ENCODE results near the gene UNC80. TPM values are rescaled to one million over a fixed set of nuclear protein-coding genes. Genes with fewer than 3 reads are reported as not detected.
"Not testable (repeated sequence)": the region's sequence is repeated elsewhere in the genome, so short reads cannot be mapped to it uniquely, and the experiment has no call there.

The UNC80 gene
- total and polyA plus RNA-seq, 8 donors = 0.69 to 4.8 (median 1.9) TPM

DNA sequence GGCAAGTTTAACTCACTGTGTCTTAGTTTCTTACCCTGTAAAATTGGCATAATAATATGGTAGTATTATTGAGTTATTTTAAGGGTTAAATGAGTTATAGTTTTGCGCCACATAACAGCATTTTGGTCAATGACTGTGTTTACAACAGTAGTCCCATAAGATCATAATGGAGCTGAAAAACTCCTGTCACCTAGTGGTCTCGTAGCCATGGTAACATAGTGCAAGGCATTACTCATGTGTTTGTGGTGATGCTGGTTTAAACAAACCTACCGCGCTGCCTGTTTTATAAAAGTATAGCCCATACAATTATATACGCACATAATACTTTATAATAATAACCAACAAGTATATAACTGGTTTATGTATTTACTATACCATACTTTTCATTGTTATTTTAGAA is 15.8 kb downstream of the UNC80 start:
- H3K4me1 ChIP-seq = no peaks in the 10 kb centered on the region
- WGBS, 2 donors = 93 to 94% methylated on average over 5 of the region's 5 CpGs
- no peaks in the 10 kb centered on the region for H3K27me3 ChIP-seq
- no peaks in the 10 kb centered on the region for H3K9me3 ChIP-seq
- no peak overlapping the region for H3K27ac ChIP-seq
- intact Hi-C loops (cut with DNase I) = no loop called here
- no peaks in the 10 kb centered on the region for H3K36me3 ChIP-seq
- H3K4me3 ChIP-seq = no peak overlapping the region
- TF ChIP-seq, protein P1, sequence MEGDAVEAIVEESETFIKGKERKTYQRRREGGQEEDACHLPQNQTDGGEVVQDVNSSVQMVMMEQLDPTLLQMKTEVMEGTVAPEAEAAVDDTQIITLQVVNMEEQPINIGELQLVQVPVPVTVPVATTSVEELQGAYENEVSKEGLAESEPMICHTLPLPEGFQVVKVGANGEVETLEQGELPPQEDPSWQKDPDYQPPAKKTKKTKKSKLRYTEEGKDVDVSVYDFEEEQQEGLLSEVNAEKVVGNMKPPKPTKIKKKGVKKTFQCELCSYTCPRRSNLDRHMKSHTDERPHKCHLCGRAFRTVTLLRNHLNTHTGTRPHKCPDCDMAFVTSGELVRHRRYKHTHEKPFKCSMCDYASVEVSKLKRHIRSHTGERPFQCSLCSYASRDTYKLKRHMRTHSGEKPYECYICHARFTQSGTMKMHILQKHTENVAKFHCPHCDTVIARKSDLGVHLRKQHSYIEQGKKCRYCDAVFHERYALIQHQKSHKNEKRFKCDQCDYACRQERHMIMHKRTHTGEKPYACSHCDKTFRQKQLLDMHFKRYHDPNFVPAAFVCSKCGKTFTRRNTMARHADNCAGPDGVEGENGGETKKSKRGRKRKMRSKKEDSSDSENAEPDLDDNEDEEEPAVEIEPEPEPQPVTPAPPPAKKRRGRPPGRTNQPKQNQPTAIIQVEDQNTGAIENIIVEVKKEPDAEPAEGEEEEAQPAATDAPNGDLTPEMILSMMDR (IDR thresholded peaks at IDR 0.05) = no peak
- no peak for FAIRE-seq
- no peak for ATAC-seq
- no peak for DNase-seq

DNA sequence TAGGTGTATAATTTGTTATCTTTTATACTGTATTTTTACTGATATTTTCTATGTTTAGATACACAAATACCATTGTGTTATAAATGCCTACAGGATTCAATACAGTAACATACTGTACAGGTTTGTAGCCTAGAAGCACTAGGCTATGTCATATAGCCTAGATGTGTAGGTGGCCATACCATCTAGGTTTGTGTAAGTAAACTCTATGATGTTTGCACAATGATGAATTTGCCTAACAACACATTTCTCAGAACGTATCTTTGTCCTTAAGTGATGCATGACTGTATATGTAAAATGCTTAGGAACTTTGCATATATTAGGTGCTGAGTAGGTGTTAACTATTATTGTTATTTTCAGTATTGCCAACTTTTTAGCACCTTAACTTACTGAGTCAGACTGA is 17.3 kb downstream of the UNC80 start:
- Histone ChIP-seq H3K4me1 (no peaks in the 10 kb centered on the region), H3K9me3 (no peaks in the 10 kb centered on the region), H3K27ac (no peak overlapping the region), H3K27me3 (no peaks in the 10 kb centered on the region), H3K36me3 (no peaks in the 10 kb centered on the region), H3K4me3 (no peak overlapping the region)
- WGBS, 2 donors = 57 to 61% methylated on average over 1 of the region's 1 CpG
- intact Hi-C loops (cut with DNase I) = no loop called here
- ATAC-seq (no peak), FAIRE-seq (no peak), DNase-seq (no peak)
- TF ChIP-seq, protein P1 (IDR thresholded peaks at IDR 0.05) = no peak

DNA sequence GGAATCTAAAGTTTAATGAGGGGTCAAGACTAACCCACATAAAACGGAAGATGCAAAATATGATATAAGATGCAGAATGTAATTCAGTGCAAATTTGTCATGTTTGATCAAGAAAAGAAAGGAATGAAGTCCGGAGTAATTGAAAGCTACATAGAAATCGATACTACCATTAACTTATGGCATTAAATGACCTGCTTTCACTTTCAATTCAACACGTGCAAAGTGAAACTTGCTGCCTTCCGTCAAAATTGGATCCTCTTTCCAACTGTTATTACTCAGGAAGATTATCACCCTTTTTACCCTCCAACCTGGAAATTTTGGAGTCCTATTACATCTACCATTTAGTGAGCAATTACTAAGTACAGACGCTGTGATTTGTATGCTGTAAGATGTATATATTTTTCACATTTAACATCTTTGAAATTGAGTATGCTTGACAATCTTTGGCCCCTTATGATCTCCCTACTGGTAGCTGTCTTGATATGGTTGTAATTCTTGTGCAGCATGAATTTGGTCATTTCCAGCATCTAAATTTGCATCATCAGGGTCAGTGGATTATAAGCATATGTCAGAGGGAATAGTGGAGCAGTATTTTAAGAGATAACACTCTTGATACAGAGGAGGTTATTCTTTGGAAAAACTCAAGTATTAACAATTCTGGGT is 18.6 kb downstream of the UNC80 start:
- 63 to 72% methylated on average over 6 of the region's 6 CpGs for WGBS, 2 donors
- FAIRE-seq = no peak
- H3K27ac ChIP-seq = no peak overlapping the region
- intact Hi-C loops (cut with DNase I) = no loop called here
- TF ChIP-seq, protein P1 (IDR thresholded peaks at IDR 0.05) = no peak
- H3K27me3 ChIP-seq = no peaks in the 10 kb centered on the region
- no peak overlapping the region for H3K4me3 ChIP-seq
- no peak for ATAC-seq
- H3K9me3 ChIP-seq = no peaks in the 10 kb centered on the region
- no peaks in the 10 kb centered on the region for H3K36me3 ChIP-seq
- no peaks in the 10 kb centered on the region for H3K4me1 ChIP-seq
- no peak for DNase-seq

DNA sequence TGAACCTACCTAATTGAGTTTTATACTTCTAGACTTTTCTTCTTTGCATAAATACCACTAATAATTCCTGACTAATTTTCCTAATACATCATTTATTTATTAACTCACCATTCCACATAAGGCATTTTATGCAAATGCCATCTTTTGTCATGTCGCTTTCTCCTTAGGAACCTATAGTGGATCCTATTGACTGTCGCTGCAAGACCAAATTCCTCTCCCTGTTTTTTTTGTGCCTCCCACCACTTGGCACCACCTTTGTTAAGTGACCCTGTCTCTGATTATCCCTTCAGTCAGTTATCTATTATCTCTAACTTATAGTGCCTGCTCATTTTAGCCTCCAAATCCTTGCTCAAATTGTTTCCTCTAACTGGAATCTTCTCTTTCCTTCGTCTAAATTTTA is 19.5 kb downstream of the UNC80 start:
- H3K27ac ChIP-seq = no peak overlapping the region
- WGBS, 2 donors = 75 to 86% methylated on average over 3 of the region's 3 CpGs
- FAIRE-seq = no peak
- no peaks in the 10 kb centered on the region for H3K27me3 ChIP-seq
- intact Hi-C loops (cut with DNase I) = no loop called here
- no peak overlapping the region for H3K4me3 ChIP-seq
- ATAC-seq = no peak
- no peaks in the 10 kb centered on the region for H3K4me1 ChIP-seq
- no peak for DNase-seq
- H3K9me3 ChIP-seq = no peaks in the 10 kb centered on the region
- H3K36me3 ChIP-seq = no peaks in the 10 kb centered on the region
- TF ChIP-seq, protein P1 (IDR thresholded peaks at IDR 0.05) = no peak

DNA sequence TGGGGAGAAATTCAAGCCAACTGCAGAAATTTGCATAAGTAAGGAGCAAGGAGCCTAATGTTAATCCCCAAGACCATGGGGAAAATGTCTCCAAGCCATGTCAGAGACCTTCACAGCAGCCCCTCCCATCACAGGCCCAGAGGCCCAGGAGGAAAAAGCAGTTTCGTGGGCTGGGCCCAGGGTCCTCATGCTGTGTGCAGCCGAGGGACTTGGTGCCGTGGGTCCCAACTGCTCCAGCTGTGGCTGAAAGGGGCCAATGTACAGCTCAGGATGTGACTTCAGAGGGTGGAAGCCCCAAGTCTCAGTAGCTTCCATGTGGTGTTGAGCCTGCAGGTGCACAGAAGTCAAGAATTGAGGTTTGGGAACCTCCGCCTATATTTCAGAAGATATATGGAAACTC is 23.8 kb downstream of the UNC80 start:
- H3K9me3 ChIP-seq; ATAC-seq; H3K27me3 ChIP-seq; H3K4me1 ChIP-seq; DNase-seq; intact Hi-C loops (cut with DNase I); FAIRE-seq; H3K36me3 ChIP-seq; H3K4me3 ChIP-seq; H3K27ac ChIP-seq: not testable (repeated sequence)
- 82 to 96% methylated on average over 4 of the region's 4 CpGs for WGBS, 2 donors

Measured in pancreas (tissue), 10 donors.